HG02981 (cell line): ENCODE measurements around the gene FUT8.
"Not testable (repeated sequence)": the region's sequence is repeated elsewhere in the genome, so short reads cannot be mapped to it uniquely, and the experiment has no call there.

ENCODE experiments used
- ATAC-seq: cut with Tn5 transposase; IDR thresholded peaks from one replicate; pipeline ENCODE4 v1.9.1; 2021; ENCODE audit warnings: mild to moderate bottlenecking, moderate library complexity; ENCODE audit not compliant: unreplicated experiment

FUT8 gene

DNA sequence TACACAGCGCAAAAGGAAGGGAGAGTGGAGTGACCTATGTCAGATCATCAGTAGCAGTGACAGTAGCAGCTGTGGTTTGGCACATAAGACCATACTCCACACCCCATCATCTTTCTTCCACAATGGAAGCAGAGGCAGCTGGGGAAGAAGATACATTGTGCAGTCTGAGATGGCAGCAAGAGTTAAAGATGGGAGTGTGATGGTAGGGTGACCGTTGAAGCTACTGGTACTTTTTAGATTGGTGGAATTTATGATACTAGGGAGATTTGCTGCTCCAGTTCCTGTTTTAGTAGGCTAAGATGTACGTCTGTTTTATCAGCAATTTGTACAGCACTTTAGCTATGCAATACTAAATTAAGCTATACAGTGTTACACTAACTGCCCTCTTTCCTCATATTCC is 291.0 kb downstream of the FUT8 start:
- no peak for ATAC-seq

DNA sequence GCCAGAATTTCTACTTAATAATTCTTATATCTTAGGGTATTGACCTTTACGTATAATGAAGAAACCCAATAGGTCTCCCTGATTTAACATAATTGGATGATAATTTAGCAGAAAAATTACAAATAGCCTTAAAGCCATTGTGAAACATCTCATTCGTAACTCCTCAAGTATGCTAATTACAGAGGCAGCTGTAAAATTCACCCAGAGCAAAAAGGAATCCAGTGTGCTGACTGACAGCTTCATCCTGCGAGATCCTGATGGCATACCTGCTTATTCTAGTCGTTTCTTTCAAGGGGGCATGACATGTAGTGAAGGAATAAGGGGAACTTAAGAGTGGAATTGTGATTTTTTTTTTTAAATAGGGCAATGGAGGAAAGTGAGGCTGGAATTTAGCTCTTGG is 291.5 kb downstream of the FUT8 start:
- no peak for ATAC-seq

DNA sequence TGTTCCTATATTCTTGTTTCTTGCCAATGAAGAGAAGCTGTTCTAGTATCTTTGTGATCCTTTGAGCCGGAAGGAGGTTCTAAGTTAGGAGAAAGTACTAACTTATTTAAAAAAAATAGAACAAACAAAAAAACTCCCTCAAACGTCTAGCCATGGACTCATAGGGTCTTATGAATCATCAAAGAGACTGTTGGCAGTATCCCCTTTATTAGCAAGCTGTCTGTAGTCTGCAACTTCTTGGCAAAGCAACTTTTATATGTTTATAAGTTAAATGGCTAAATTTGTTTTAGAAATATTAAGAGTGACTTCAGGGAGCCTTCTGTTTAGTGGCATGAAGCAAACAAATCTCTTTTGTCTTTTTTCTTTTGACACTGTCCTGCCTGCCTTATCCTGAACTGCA is 291.9 kb downstream of the FUT8 start:
- no peak for ATAC-seq

DNA sequence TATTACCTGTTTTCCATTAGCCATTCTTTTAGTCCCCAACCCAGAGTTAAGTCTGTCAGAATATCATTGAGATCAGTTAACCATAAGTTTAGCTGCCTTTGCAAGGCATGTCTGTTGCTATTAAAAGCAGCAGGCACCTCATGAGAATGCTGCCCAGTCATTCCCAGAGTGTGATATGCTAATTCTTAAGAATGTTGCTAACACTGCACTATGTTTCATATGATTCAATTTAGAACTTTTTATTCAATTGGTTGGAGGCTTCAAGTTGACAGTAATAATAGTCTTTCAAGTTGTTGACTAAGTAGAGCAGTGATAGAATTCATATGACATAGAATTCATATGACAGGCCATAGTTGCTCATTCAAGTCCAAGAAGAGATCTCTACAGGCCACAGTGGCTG is 292.3 kb downstream of the FUT8 start:
- no peak for ATAC-seq

DNA sequence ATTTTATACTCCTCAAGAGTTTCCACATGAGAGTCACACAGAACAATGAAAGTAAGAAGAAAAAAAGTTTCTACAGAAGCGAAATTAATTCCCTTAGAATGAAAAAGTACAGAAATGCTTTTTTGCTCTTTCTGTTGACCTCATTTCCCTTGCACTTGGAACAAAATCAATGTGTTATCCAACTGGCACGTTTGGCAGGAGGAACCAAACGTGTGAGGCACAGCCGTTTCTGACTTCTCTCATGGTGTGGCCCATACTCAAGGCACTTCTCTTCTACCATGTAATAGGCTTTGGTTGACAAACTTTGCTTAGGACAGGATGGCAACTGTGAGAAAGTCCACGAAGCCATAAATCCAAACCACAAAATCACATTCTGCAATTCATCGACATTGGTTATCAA is 297.0 kb downstream of the FUT8 start:
- ATAC-seq, result no peak

DNA sequence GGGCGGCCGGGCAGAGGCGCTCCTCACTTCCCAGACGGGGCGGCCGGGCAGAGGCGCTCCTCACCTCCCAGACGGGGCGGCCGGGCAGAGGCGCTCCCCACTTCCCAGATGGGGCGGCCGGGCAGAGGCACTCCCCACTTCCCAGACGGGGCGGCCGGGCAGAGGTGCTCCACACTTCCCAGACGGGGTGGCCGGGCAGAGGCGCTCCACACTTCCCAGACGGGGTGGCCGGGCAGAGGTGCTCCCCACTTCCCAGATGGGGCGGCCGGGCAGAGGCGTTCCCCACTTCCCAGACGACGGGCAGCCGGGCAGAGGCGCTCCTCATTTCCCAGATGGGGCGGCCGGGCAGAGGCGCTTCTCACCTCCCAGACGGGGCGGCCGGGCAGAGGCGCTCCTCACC is 304.3 kb downstream of the FUT8 start:
- ATAC-seq, result not testable (repeated sequence)

DNA sequence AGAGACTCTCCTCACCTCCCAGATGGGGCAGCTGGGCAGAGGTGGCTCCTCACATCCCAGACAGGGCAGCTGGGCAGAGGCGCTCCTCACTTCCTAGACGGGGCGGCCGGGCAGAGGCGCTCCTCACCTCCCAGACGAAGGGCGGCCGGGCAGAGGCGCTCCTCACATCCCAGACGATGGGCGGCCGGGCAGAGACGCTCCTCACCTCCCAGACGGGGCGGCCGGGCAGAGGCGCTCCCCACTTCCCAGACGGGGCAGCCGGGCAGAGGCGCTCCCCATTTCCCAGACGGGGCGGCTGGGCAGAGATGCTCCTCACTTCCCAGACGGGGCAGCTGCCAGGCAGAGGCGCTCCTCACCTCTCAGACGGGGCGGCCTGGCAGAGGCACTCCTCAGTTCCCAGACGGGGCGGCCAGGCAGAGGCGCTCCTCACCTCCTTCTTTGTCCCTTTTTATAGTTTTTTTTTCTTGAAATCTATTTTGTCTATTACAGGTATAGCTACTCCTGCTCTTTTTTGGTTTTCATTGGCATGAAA is 304.9 kb downstream of the FUT8 start:
- not testable (repeated sequence) for ATAC-seq

DNA sequence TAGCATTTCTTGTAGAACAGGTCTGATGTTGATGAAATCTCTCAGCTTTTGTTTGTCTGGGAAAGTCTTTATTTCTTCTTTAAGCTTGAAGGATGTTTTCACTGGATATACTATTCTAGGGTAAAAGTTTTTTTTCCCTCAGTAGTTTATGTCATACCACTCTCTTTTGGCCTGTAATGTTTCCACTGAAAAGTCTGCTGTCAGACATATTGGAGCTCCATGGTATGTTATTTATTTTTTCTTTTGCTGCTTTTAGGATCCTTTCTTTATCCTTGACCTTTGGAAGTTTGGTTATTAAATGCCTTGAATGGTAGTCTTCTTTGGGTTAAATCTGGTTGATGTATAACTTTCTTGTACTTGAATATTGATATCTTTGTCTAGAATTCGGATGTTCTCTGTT is 306.1 kb downstream of the FUT8 start:
- no peak for ATAC-seq

DNA sequence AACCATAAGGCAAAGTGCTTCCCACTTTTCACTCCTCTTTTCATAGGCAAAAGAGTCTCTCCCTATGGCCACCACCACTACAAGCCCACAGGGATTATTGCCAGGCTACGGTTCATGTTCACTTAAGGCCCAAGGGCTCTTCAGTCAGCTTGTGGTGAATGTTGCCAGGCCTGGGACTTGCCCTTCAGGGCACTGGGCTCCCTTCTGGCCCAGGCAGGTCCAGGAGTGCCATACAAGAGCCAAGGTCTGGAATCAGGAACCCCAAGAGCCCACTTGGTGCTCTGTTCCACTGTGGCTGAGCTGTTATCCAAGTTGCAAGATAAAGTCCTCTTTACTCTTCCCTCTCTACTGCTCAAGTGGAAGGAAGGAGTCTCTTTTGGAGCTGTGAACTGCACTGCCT is 307.6 kb downstream of the FUT8 start:
- ATAC-seq, result no peak

DNA sequence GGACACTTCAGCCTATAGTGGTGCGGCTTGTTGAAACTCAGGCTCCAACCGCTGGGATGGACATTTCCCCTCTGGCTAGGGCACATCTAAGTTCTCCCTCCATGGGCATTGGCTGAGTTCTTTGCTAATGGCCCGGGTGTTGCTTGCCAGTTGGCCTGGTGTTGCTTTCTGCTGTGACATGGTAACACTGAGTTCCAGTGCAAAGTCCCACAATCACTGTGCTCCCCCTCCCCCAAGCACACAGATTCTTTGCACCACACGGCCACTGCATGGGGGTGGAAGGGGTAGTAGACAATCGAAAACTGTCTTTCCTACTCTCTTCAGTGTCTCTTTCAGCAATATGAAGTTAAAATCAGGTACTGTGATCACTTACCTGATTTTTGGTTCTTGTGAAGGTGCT is 308.2 kb downstream of the FUT8 start:
- no peak for ATAC-seq

DNA sequence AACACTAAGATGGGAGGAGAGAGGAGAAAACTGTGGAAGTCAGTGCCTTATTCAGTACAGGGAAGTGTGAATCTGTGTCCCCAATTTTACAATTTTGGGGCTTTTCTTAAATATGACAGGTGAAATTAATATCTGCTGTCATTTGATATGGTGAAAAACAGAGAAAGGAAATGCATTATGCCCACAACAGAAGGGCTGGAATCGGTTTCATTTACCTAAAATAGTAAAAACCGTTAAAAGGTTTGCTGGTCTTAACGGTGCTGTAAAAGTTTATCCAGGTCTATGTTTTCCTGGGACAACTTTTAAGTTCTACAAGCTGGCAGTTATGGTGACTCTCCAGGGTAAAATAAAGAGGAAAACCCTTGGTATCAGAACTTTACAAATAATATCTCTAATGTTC is 310.8 kb downstream of the FUT8 start:
- ATAC-seq, result no peak

DNA sequence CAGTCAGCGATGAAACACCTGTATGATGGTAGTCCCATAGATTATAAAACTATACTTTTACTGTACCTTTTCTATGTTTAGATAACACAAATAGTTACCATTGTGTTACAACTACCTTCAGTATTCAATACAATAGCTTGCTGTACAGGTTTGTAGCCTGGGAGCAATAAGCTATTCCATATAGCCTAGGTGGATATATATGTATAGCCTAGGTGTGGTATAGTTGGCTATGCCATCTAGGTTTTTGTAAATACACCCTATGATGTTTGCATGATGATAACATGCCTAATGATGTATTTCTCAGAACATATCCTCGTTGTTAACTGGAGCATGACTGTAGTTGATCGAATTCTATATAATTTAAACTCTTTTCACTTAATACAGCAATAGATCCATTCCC is 316.1 kb downstream of the FUT8 start:
- no peak for ATAC-seq

DNA sequence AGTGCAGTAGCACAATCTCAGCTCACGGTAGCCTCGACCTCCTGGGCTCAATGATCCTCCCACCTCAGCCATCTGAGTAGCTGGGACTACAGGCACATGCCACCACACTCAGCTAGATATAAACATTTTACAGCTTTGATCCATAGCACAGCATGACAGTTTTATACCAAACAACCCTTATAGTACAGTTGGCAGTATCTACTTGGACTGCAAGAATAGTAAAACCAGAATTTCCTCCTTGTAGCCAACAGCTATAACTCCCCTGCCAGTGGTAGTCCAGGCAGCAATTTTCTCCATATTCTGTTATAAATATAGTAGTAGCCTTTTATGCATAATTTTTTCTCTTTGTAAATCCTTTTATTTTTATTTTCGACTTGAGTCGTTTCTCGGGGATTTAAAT is 317.0 kb downstream of the FUT8 start:
- no peak for ATAC-seq

DNA sequence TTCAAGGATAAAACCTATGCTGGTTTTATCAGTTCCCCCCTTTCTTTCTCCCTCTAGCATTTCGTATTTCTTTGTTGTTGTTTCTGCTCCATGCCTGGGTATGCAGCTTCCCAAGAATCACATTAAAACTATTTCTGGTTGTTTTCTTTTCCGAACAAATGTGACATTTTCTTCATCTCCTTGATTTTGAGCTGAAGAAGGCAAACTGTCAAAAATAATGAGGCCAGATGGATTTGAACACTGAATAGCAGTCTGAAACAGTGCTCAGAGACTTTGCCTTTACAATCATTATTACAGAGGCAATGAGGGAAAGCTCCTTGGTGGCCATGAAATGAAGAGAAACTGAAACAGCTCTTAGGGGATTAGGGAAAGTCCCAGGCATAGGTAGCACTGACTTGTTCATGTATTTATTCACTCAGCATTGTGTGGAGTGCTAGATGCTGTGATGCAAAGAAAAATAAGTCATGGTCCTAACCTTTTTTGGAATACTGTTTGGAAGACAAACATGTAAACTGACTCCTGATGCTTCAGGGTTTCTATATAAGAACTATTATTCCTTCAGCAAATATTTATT is 319.5 kb downstream of the FUT8 start:
- peak; percentile 97 for ATAC-seq

DNA sequence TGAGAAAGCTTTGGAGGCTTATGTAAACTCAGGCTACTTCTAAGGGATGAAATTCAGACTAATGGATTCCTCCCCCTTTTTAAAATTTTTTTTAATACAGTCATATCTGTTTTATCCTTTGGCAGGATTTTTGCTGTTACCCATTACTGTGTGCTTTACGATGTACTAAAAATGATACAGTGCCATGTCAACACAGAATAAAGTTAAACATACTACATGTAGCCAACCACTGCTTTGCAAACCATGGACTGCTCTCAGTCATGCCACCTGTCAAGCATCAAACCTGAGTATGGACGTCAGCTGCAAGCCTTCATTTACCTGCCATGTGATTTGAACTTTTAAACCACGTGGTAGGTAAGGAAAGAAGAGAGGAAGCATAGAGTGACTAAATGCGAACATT is 325.8 kb downstream of the FUT8 start:
- no peak for ATAC-seq

DNA sequence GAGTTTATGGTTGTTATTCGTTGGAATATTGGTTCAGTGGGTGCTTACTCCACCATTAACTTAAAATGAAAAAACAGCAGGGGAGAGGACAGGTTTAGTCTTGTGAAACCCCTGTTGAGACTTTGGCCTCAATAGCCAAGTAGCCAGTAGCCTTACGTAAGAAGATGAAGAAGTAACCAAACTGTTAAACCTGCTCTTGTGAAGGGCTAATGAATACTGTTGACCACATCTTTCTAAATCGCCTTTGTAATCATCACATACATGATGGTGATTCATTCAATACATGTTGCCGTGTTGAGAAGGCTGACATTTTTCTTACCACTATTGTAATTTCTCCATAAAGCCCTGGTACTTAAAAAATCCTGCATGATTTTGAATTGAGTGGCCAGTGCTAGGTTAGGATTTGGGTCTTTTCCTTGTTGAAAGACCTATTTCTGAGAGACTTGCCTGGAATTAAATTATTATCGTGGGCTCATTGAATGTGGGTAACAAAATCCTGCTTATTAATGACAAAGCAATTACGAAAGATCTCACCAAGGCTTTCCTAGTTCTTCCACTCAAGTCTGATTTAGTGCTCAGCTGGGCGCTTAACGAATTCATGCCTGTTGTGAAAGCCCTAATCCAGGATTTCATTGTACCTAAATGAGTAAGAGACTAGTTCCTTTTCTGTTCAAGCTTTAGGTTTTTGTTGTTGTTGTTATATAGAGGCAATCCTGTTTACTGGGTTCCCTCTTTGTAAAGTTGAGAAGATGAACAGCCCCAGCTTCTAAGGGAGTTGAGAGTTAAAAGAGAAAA is 333.1 kb downstream of the FUT8 start:
- no peak for ATAC-seq

DNA sequence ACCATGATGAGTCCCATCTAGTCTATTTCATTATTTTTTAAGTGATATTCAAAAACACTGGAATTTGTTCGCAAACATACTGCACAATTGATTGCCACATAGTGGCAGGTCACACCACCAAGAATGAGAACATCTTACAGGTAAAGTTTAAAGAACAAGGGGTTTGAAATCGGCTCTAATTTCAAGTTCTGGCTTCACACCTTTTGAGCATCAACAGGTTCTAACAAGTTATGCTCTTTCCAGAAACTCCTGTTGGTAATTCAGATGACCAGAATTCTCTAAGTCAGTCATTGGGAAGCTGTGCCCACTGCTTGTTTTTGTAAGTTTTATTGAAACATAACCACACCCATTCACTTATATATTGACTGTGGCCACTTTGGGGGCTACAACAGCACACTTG is 336.3 kb downstream of the FUT8 start:
- ATAC-seq, result no peak

DNA sequence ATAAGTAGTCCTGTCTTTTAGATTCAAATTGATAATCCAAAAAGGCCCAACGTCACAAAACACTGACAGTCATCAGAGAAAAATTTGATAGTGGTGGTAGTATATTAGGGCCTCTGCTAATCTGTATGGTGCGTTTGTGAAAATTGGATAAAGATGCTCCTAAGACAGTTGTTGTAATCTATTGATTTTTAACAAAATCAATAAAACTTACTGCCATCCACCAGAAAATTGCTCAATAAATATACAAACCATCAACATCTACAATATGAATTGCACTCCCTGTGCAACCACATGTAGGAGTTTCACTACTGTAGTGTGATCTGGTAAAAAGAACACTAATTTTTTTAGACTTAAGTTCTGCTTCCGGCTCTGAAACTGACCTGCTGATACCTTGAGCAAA is 336.8 kb downstream of the FUT8 start:
- ATAC-seq, result no peak

DNA sequence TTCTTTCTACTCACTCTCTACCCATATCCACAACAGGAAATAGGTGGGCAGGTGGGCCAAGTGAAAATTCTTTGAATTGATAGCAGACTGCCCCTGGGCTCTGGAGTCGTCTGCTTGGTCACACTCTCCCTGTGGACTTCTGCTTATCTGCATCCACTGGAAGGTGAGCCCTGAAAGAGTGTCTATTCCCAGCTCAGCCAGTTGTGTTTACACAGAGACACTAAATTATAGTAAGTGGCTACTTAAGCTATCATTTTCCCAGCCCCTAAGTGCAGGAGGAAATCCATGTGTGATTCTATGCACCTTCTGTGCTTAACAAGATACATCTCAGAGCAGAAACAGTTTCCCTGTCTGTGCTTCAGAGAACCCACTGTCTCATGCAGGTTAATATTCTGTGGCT is 338.4 kb downstream of the FUT8 start:
- ATAC-seq, result no peak

DNA sequence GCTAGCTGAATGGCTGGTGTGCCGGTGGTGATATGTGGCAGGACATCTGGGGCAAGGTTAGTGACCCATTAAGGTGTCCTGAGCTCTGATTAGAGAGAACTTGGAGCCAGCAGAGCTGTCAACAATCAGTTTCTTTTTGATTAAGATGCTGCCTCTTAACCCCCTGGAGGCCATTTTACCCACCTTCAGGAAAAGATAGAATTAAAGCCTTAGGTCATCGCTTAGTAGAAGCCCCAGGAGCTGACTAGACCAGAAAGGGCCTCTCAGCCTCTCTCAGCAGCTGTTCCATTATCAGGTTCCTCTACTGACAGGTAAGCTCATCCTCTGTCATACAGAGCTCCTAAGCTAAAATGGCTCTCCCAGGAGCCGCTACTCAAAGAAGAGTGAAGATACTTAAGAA is 339.0 kb downstream of the FUT8 start:
- ATAC-seq, result no peak

DNA sequence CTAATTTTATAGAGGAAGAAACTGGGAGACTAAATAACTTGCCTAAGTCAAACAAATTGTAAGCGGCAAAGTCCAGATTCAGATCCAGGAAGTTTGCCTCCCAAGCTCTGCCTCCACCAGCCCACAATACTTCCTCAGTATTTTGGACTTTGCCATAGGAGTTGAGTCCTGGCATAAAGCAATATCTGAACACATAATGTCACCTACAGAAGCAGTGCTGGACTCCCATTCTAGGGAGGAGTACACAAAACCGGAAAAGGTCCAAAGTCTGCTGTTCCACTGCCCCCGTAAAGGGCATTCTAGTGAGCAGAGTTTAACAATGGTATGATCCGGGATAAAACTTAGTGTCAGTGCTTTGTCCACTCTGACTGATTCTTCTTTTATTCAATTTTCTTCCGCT is 340.5 kb downstream of the FUT8 start:
- ATAC-seq, result no peak

DNA sequence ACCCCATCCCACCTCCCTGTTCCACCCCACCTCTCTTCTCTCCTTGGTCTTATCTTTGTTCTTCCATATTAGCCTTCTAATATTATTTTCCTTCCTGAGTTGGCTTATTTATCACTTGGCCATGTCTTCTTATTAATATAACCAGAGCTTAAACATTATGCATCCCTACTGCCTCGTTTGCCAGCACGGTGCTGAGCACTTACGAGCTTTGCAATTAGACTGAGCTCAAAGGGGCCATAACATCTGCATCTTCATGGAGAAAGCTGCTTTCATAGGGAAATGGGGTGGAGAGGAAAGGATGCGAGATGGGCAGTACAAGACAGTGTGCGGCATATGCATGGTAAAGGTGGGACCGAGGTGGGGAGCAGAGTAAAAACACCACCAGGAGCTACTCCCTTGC is 342.8 kb downstream of the FUT8 start:
- ATAC-seq, result no peak

DNA sequence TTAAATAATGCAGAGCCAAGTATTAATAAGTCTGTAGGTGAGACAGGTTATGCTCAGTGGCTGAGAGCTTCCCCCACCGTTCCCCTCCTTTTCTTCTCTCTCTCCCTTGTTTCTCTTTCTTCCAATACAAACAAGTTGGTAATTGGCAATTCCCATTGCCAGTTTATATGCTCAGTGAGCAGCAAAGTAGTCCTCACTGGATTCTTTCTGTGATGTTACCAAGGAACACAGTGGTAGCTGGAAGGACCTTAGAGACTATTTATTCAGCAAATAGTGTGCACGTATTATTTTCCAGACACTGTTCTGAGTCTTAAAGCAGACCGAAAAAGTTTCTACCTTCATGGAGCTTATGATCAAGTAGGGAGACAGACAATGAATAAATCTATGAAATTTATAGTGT is 344.4 kb downstream of the FUT8 start:
- ATAC-seq, result no peak
